BJ (cell line): ENCODE data around the gene PIGM. TPM values are rescaled to one million over a fixed set of nuclear protein-coding genes. Genes with fewer than 3 reads are reported as not detected.

Source experiments
- CTCF ChIA-PET: fragments of 350-600 bp; formaldehyde crosslinking; extraction: SDS; loops from one replicate; lab custom pipeline; 2021; ENCODE audit warnings: antibody characterized with exemption, inconsistent platforms; lab: Yijun Ruan, JAX
- POLR2A ChIA-PET: fragments of 300-600 bp; sonication (Branson Sonifier 250); formaldehyde crosslinking; extraction: SDS; loops from one replicate; lab custom pipeline; 2021; ENCODE audit warnings: antibody characterized with exemption; lab: Charles Lee
- DNase-seq: peaks from one replicate; pipeline ENCODE4 v3.0.0-alpha.2; 2011; ENCODE audit warnings: low read depth
- H3K27me3 ChIP-seq: 2 replicates; pipeline ENCODE4 v1.6.0; 2011; ENCODE audit warnings: low read length; ENCODE audit not compliant: control insufficient read depth, insufficient read depth
- H3K36me3 ChIP-seq: 2 replicates; pipeline ENCODE4 v1.5.1; 2011; ENCODE audit warnings: low read length; ENCODE audit not compliant: control insufficient read depth, insufficient read depth
- H3K4me3 ChIP-seq: 2 replicates; pipeline ENCODE4 v1.5.1; 2011; ENCODE audit warnings: low read depth, mild to moderate bottlenecking, control low read depth, low read length
- polyA plus RNA-seq: library from polyadenylated mRNA; depleted of rRNA; stranded (reverse); fragments of >200 nt; gene quantifications from 2 replicates; pipeline ENCODE4 v1.2.3, GENCODE V29; 2011
- TF ChIP-seq, protein P1 (sequence below): IDR thresholded peaks from 2 replicates; pipeline ENCODE4 v1.5.1; 2011; ENCODE audit warnings: low read depth, mild to moderate bottlenecking, control low read depth, inconsistent platforms, low read length, moderate library complexity; ENCODE audit not compliant: insufficient read depth

Gene PIGM
- polyA plus RNA-seq, 1 experiment, result 3.5 TPM

DNA sequence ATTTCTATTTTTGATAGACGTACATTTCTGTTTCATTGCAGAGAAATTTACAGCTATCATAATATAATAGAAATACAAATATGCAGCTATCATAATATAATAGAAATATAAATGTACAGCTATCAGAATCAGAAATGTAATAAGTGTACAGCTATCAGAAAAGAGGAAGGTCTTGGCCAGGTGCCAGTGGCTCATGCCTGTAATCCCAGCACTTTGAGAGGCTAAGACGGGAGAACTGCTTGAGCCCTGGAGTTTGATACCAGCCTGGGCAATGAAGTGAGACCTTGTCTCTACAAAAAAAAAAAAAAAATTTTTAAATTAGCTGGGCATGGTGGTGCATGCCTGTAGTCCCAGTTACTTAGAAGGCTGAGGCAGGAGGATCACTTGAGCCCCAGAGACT lies 37.9 kb downstream of the PIGM start:
- TF ChIP-seq, protein P1, sequence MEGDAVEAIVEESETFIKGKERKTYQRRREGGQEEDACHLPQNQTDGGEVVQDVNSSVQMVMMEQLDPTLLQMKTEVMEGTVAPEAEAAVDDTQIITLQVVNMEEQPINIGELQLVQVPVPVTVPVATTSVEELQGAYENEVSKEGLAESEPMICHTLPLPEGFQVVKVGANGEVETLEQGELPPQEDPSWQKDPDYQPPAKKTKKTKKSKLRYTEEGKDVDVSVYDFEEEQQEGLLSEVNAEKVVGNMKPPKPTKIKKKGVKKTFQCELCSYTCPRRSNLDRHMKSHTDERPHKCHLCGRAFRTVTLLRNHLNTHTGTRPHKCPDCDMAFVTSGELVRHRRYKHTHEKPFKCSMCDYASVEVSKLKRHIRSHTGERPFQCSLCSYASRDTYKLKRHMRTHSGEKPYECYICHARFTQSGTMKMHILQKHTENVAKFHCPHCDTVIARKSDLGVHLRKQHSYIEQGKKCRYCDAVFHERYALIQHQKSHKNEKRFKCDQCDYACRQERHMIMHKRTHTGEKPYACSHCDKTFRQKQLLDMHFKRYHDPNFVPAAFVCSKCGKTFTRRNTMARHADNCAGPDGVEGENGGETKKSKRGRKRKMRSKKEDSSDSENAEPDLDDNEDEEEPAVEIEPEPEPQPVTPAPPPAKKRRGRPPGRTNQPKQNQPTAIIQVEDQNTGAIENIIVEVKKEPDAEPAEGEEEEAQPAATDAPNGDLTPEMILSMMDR, result no peak
- POLR2A ChIA-PET, result no interaction called here
- no peak for DNase-seq
- CTCF ChIA-PET, result interaction anchor here (1.0 to 1.9 kb wide), 2 partner anchors 12 to 14 kb away, joined by 3 to 10 read pairs; no protein-coding TSS in a partner anchor
- Histone ChIP-seq H3K27me3 (no peaks in the 10 kb centered on the region), H3K4me3 (no peak overlapping the region), H3K36me3 (no peaks in the 10 kb centered on the region)

DNA sequence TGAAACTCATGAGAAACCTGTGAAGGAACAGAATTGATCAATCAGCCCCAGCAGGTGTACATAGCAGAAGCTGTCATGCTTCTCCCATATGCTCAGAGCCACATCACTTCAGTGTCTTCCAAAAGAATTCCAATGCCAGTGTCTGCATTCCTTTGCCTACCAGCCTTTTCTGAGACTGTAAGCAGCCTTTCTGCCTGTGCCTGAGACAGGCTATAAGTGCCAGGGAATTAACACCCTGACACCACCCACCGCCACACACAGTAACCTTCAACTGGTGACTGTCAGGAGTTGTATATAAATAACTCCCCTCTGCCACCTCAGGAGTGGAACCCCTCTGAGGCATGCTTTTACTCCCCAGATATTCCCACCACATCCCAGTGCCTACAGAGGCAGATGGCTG lies 39.6 kb downstream of the PIGM start:
- Histone ChIP-seq H3K36me3 (no peaks in the 10 kb centered on the region), H3K4me3 (no peak overlapping the region), H3K27me3 (no peaks in the 10 kb centered on the region)
- TF ChIP-seq, protein P1, result no peak
- POLR2A ChIA-PET, result no interaction called here
- CTCF ChIA-PET, result interaction anchor here (1.5 kb wide), 1 partner anchor 14 kb away, joined by 15 read pairs; no protein-coding TSS in a partner anchor
- DNase-seq, result no peak

DNA sequence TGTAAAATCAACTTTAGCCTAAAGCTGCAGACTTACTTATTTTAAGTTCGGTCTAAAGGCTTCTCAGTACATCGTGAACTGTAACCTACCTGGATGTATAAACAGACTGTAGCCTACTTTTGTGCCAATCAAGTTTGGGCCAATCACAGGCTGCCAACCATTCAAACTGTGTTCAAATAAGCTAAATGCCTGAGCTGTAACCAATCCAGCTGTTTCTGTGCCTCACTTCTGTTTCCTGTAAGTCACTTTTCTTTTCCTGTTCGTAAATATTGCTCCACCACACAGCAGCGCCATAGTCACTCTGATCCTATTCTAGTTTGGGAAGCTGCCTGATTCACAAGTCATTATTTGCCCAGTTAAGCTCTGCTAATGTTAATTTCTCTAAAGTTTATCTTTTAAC lies 40.3 kb downstream of the PIGM start:
- ChIA-PET POLR2A (no interaction called here), CTCF (interaction anchor here (1.5 kb wide), 1 partner anchor 15 kb away, joined by 15 read pairs; no protein-coding TSS in a partner anchor)
- H3K27me3 ChIP-seq, result no peaks in the 10 kb centered on the region
- no peaks in the 10 kb centered on the region for H3K36me3 ChIP-seq
- H3K4me3 ChIP-seq, result no peak overlapping the region
- TF ChIP-seq, protein P1, result no peak
- DNase-seq, result no peak

DNA sequence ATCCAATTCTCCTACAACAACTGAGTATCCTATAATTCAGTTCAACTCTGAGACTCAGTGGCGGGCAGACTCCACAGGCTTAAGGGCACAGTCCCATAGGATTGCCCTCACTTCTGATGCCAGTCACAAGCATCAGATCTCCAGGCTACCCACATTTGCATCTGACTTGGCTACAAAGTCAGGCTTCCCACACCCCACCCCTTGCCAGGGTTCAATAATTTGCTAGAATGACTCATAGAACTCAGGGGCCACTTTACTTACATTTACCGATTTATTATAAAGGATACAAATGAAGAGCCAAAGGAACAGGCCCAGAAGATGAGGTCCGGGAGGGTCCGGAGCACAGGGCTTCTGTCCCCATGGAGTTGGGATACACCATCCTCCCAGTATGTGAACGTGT lies 41.8 kb downstream of the PIGM start:
- Histone ChIP-seq H3K4me3 (no peak overlapping the region), H3K27me3 (no peaks in the 10 kb centered on the region; the same call in 1 of the 2 replicates), H3K36me3 (no peaks in the 10 kb centered on the region)
- TF ChIP-seq, protein P1, result no peak
- DNase-seq, result no peak
- ChIA-PET CTCF (interaction anchor here (0.8 kb wide), 1 partner anchor 15 kb away, joined by 4 read pairs; no protein-coding TSS in a partner anchor), POLR2A (no interaction called here)

DNA sequence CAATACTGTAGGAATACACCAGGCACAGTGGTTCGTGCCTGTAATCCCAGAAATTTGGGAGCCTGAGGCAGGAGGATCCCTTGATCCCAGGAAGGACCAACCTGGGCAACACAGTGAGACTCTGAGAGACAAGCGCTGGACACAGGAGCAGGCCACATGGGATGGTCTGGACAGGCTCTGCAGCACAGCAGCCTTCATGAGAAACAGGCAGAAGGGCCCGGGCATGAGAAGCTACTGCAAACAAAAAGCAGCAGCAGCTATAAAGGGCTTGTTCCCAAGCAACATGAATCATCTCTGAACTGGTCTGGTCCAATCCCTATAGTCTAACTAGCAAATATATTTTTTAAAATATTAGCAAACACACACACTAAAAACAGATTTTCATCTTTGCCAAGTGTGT lies 42.2 kb downstream of the PIGM start:
- Histone ChIP-seq H3K36me3 (no peaks in the 10 kb centered on the region), H3K4me3 (no peak overlapping the region), H3K27me3 (no peaks in the 10 kb centered on the region; the same call in 1 of the 2 replicates)
- DNase-seq, result no peak
- ChIA-PET POLR2A (no interaction called here), CTCF (interaction anchor here (2.0 kb wide), 1 partner anchor 17 kb away, joined by 9 read pairs; no protein-coding TSS in a partner anchor)
- TF ChIP-seq, protein P1, result no peak
